HCT116 (cell line): ENCODE data around the gene KDM7A. TPM values are rescaled to one million over a fixed set of nuclear protein-coding genes. Genes with fewer than 3 reads are reported as not detected.

Source experiments
- ATAC-seq: fragments of 200-7000 bp; cut with Tn5 transposase; 2 replicates; pipeline ENCODE4 v1.9.1; 2020; ENCODE audit warnings: mild to moderate bottlenecking, moderate library complexity
- BruUV-seq: library from RNA; stranded (reverse); fragments of 400-500 nt; replicated peaks from 2 replicates; lab custom pipeline; 2021; lab: Mats Ljungman, UMichigan
- CTCF ChIA-PET: fragments of 300-600 bp; sonication (Branson Sonifier 250); formaldehyde crosslinking; loops from one replicate; lab custom pipeline; 2021; ENCODE audit warnings: antibody characterized with exemption; lab: Charles Lee
- POLR2A ChIA-PET: fragments of 300-600, 350-600 bp; sonication (Branson Sonifier 250); formaldehyde crosslinking; loops from one replicate; lab custom pipeline; 2021; ENCODE audit warnings: antibody characterized with exemption; lab: Charles Lee
- RAD21 ChIA-PET, 2 experiments: fragments of 300-600 bp; sonication (Branson Sonifier 250); formaldehyde crosslinking; loops; one replicate each; lab custom pipeline; 2023; ENCODE audit warnings: low total read pairs in 2 of 2; ENCODE audit not compliant: uncharacterized antibody in 2 of 2, unreplicated experiment in 2 of 2, low non-redundant PET in 1 of 2; lab: Charles Lee
- DNase-seq: peaks from one replicate; pipeline ENCODE4 v3.0.0-alpha.2; 2010; ENCODE audit warnings: low read depth, low spot score
- H2AFZ ChIP-seq: fragments of 200-600 bp; shearing (Covaris generic), sonication (generic); 2 replicates; pipeline ENCODE4 v1.6.1; 2017; ENCODE audit warnings: low read depth, mixed run types, mixed read lengths, antibody characterized with exemption, low read length; ENCODE audit not compliant: poor library complexity, severe bottlenecking
- H3K27ac ChIP-seq: 2 replicates; pipeline ENCODE4 v1.5.1; 2012; ENCODE audit warnings: low read depth, low read length
- H3K27me3 ChIP-seq: fragments of 200-600 bp; sonication (generic); 2 replicates; pipeline ENCODE4 v1.6.1; 2016; ENCODE audit warnings: mixed run types, low read length, mixed read lengths; ENCODE audit not compliant: insufficient read depth
- H3K36me3 ChIP-seq, 2 experiments: fragments of 200-500 bp in 1 of 2; fragments of 200-600 bp in 1 of 2; sonication (Bioruptor generic) in 1 of 2; sonication (generic) in 1 of 2; 2 replicates each; pipeline versions ENCODE4 v1.5.1 to v1.6.1; 2014 to 2016; ENCODE audit warnings: low read length in 2 of 2, inconsistent platforms in 1 of 2, mixed read lengths in 1 of 2, mixed run types in 1 of 2; ENCODE audit not compliant: insufficient read depth in 2 of 2, control insufficient read depth in 1 of 2
- H3K4me1 ChIP-seq, 2 experiments: fragments of 200-600 bp in 1 of 2; sonication (generic) in 1 of 2; 2 replicates each; pipeline versions ENCODE4 v1.5.1 to v1.6.1; 2012 to 2017; ENCODE audit warnings: low read length in 2 of 2, inconsistent platforms in 1 of 2, mild to moderate bottlenecking in 1 of 2, mixed read lengths in 1 of 2, mixed run types in 1 of 2, moderate library complexity in 1 of 2; ENCODE audit not compliant: insufficient read depth in 2 of 2, control insufficient read depth in 1 of 2
- H3K4me2 ChIP-seq: fragments of 200-600 bp; sonication (generic); 2 replicates; pipeline ENCODE4 v1.6.1; 2017; ENCODE audit warnings: mixed run types, low read length, mixed read lengths
- H3K4me3 ChIP-seq, 2 experiments: fragments of 200-600 bp in 1 of 2; sonication (generic) in 1 of 2; replicated peaks in 1 of 2; 2 replicates each; pipeline ENCODE4 v1.5.1; 2011 to 2016; ENCODE audit warnings: low read length in 2 of 2, control low read depth in 1 of 2, low read depth in 1 of 2, mild to moderate bottlenecking in 1 of 2, mixed read lengths in 1 of 2, mixed run types in 1 of 2
- H3K79me2 ChIP-seq: fragments of 200-600 bp; sonication (generic); 2 replicates; pipeline ENCODE4 v1.6.1; 2017; ENCODE audit warnings: mild to moderate bottlenecking, mixed run types, low read length, moderate library complexity, mixed read lengths; ENCODE audit not compliant: insufficient read depth
- H3K9ac ChIP-seq: fragments of 200-600 bp; sonication (generic); 2 replicates; pipeline ENCODE4 v1.6.1; 2016; ENCODE audit warnings: low read length, mixed read lengths
- H3K9me2 ChIP-seq: fragments of 200-600 bp; sonication (generic), shearing (Covaris generic); 2 replicates; pipeline ENCODE4 v1.6.1; 2017; ENCODE audit warnings: mixed run types, mild to moderate bottlenecking, moderate library complexity; ENCODE audit not compliant: insufficient read depth
- H3K9me3 ChIP-seq, 2 experiments: fragments of 200-500 bp in 1 of 2; fragments of 200-600 bp in 1 of 2; sonication (Bioruptor generic) in 1 of 2; sonication (generic) in 1 of 2; 2 replicates each; pipeline ENCODE4 v1.6.1; 2014 to 2017; ENCODE audit warnings: low read length in 2 of 2, mixed read lengths in 2 of 2, inconsistent platforms in 1 of 2, low read depth in 1 of 2, mild to moderate bottlenecking in 1 of 2, mixed run types in 1 of 2, moderate library complexity in 1 of 2; ENCODE audit not compliant: control insufficient read depth in 1 of 2, insufficient read depth in 1 of 2
- H4K20me1 ChIP-seq: fragments of 200-600 bp; sonication (generic), shearing (Covaris generic); 2 replicates; pipeline ENCODE4 v1.6.1; 2017; ENCODE audit warnings: mixed run types, mild to moderate bottlenecking, moderate library complexity; ENCODE audit not compliant: insufficient read depth
- CEBPB ChIP-seq: IDR thresholded peaks from 2 replicates; pipeline ENCODE4 v1.6.1; 2012; ENCODE audit warnings: low read depth
- CTCF ChIP-seq, 3 experiments: fragments of 200-600 bp in 1 of 3; sonication (generic) in 1 of 3; IDR thresholded peaks in 2 of 3; conservative IDR thresholded peaks in 1 of 3; 2 replicates each; pipeline ENCODE4 v1.5.1; 2012 to 2017; ENCODE audit warnings: low read depth in 2 of 3, low read length in 2 of 3, antibody characterized with exemption in 1 of 3, borderline replicate concordance in 1 of 3, control low read depth in 1 of 3, mild to moderate bottlenecking in 1 of 3, mixed read lengths in 1 of 3, mixed run types in 1 of 3, moderate library complexity in 1 of 3; ENCODE audit not compliant: insufficient read depth in 1 of 3
- EGR1 ChIP-seq: IDR thresholded peaks from 2 replicates; pipeline ENCODE4 v1.6.1; 2012; ENCODE audit warnings: low read depth
- ELF1 ChIP-seq: IDR thresholded peaks from 2 replicates; pipeline ENCODE4 v1.6.1; 2012; ENCODE audit warnings: low read depth, borderline replicate concordance
- EZH2 ChIP-seq: fragments of 200-600 bp; sonication (generic); IDR thresholded peaks from 2 replicates; pipeline ENCODE4 v1.6.1; 2017; ENCODE audit warnings: antibody characterized with exemption, mixed run types
- MAX ChIP-seq: IDR thresholded peaks from 2 replicates; pipeline ENCODE4 v1.6.1; 2012
- POLR2A ChIP-seq: IDR thresholded peaks from 2 replicates; pipeline ENCODE4 v1.7.0; 2011; ENCODE audit warnings: borderline replicate concordance; ENCODE audit not compliant: insufficient read depth, insufficient read length; ENCODE audit errors: extremely low read depth
- SP1 ChIP-seq: IDR thresholded peaks from 2 replicates; pipeline ENCODE4 v1.6.1; 2012; ENCODE audit warnings: low read depth
- YY1 ChIP-seq: IDR thresholded peaks from 2 replicates; pipeline ENCODE4 v1.6.1; 2011; ENCODE audit warnings: low read length, low read depth, moderate library complexity, mild to moderate bottlenecking; ENCODE audit not compliant: insufficient replicate concordance; ENCODE audit errors: extremely low read depth
- ZFX ChIP-seq: fragments of 450-650 bp; IDR thresholded peaks from 2 replicates; pipeline ENCODE4 v1.6.1; 2017
- intact Hi-C: fragments of 100-400 bp; cut with micrococcal nuclease; formaldehyde crosslinking; loops from 2 replicates; pipeline ENCODE4 v1.10.0; 2022
- total RNA-seq: library from RNA; stranded (reverse); gene quantifications from one replicate; pipeline ENCODE4 v1.2.1, GENCODE V29; 2021; ENCODE audit not compliant: unreplicated experiment
- TF ChIP-seq, protein P1 (sequence below): IDR thresholded peaks from 2 replicates; pipeline ENCODE4 v1.6.1; 2011; ENCODE audit warnings: mild to moderate bottlenecking, low read length, moderate library complexity; ENCODE audit not compliant: insufficient replicate concordance; ENCODE audit errors: extremely low read depth

The KDM7A gene
- total RNA-seq, 1 experiment from 2014 or later = 11.6 TPM

GRCh38 chr7:140084972-140085371 lies 91.8 kb downstream of the KDM7A start:
- POLR2A ChIA-PET = no interaction called here
- intact Hi-C loops = no loop called here
- CTCF ChIA-PET = no interaction called here
- no peak for DNase-seq
- Histone ChIP-seq H3K4me1 (no peaks in the 10 kb centered on the region), H3K9me3 (no peaks in the 10 kb centered on the region), H3K4me2 (no peak overlapping the region), H3K9me2 (no peaks in the 10 kb centered on the region), H3K27me3 (no peaks in the 10 kb centered on the region), H2AFZ (no peak overlapping the region), H3K9ac (no peak overlapping the region), H3K79me2 (no peaks in the 10 kb centered on the region), H4K20me1 (no peaks in the 10 kb centered on the region), H3K27ac (no peak overlapping the region), H3K4me3 (no peak overlapping the region), H3K36me3 (no peaks in the 10 kb centered on the region)
- no peak for TF ChIP-seq POLR2A
- no peak for TF ChIP-seq YY1
- no peak for TF ChIP-seq ZFX
- TF ChIP-seq ELF1 = no peak
- TF ChIP-seq SP1 = no peak
- no peak for TF ChIP-seq EGR1
- no peak for TF ChIP-seq EZH2
- TF ChIP-seq CTCF (IDR thresholded peaks at IDR 0.05 in 2 of 3, conservative IDR thresholded peaks at IDR 0.05 in 1 of 3; ENCODE audit: borderline replicate concordance in 1 of 3, insufficient read depth in 1 of 3, low read depth in 2 of 3, low read length in 2 of 3) = no peak
- TF ChIP-seq MAX = no peak
- TF ChIP-seq CEBPB = no peak
- TF ChIP-seq, protein P1, sequence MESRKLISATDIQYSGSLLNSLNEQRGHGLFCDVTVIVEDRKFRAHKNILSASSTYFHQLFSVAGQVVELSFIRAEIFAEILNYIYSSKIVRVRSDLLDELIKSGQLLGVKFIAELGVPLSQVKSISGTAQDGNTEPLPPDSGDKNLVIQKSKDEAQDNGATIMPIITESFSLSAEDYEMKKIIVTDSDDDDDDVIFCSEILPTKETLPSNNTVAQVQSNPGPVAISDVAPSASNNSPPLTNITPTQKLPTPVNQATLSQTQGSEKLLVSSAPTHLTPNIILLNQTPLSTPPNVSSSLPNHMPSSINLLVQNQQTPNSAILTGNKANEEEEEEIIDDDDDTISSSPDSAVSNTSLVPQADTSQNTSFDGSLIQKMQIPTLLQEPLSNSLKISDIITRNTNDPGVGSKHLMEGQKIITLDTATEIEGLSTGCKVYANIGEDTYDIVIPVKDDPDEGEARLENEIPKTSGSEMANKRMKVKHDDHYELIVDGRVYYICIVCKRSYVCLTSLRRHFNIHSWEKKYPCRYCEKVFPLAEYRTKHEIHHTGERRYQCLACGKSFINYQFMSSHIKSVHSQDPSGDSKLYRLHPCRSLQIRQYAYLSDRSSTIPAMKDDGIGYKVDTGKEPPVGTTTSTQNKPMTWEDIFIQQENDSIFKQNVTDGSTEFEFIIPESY = no peak
- RAD21 ChIA-PET = no interaction called here
- no TSS peak for BruUV-seq
- ATAC-seq = no peak
